Measurements from ENCODE around the gene HOXB2. TPM values are rescaled to one million over a fixed set of nuclear protein-coding genes. Genes with fewer than 3 reads are reported as not detected.

HOXB2 gene
- total and polyA plus RNA-seq, 2 donors (not counting 1 experiment from before 2014, with no cell fraction given) = 6.1 to 9.2 TPM

DNA sequence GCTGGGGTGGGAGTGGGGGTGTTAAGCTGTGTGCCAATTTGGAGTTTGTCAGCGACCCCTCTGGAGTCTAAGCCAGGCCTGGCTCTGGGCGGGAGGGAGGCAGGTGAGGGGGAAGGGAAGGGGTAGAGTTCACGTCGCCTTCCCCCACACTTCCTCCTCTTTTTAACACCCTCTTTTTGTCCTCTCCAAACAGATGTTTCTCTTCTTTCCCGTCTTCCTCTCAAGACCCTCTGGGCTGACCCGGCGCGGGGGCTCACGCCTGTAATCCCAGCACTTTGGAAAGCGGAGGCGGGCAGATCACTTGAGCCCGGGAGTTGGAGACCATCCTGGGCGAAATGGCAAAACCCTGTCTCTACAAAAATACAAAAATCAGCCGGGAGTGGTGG is 17.4 kb downstream of the HOXB2 start:
- DNase-seq (no peak), ATAC-seq (ENCODE audit: low read depth) (no peak)
- no peaks in the 10 kb centered on the region for H3K4me1 Mint-ChIP-seq
- no peak for TF ChIP-seq EZH2 (IDR thresholded peaks at IDR 0.05; ENCODE audit: borderline replicate concordance, insufficient read depth, low read depth, low read length, poor library complexity, severe bottlenecking)
- TF ChIP-seq, protein P1, sequence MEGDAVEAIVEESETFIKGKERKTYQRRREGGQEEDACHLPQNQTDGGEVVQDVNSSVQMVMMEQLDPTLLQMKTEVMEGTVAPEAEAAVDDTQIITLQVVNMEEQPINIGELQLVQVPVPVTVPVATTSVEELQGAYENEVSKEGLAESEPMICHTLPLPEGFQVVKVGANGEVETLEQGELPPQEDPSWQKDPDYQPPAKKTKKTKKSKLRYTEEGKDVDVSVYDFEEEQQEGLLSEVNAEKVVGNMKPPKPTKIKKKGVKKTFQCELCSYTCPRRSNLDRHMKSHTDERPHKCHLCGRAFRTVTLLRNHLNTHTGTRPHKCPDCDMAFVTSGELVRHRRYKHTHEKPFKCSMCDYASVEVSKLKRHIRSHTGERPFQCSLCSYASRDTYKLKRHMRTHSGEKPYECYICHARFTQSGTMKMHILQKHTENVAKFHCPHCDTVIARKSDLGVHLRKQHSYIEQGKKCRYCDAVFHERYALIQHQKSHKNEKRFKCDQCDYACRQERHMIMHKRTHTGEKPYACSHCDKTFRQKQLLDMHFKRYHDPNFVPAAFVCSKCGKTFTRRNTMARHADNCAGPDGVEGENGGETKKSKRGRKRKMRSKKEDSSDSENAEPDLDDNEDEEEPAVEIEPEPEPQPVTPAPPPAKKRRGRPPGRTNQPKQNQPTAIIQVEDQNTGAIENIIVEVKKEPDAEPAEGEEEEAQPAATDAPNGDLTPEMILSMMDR (IDR thresholded peaks at IDR 0.05) = no peak
- H3K27ac Mint-ChIP-seq = no peak overlapping the region
- Histone ChIP-seq H3K4me3 (ENCODE audit: control extremely low read depth in 1 of 5, extremely low read depth in 1 of 5, insufficient read depth in 1 of 5, low read depth in 2 of 5, low read length in 4 of 5) (no peak overlapping the region), H3K9me3 (ENCODE audit: control extremely low read depth in 1 of 3, control insufficient read depth in 2 of 3, insufficient read depth in 1 of 3, low read length in 2 of 3) (no peaks in the 10 kb centered on the region), H3K27me3 (replicated peaks in 1 of 4; ENCODE audit: control extremely low read depth in 1 of 4, control insufficient read depth in 3 of 4, insufficient read depth in 4 of 4, low read length in 3 of 4) (peaks cover 0 to 36% (median 25%) of the 10 kb centered on the region in 4 experiments), H2AFZ (ENCODE audit: insufficient read depth, low read depth, low read length, poor library complexity, severe bottlenecking) (no peak overlapping the region), H3K27ac (ENCODE audit: low read length in 2 of 2) (no peak overlapping the region), H3K4me2 (replicated peaks; ENCODE audit: low read depth, low read length, poor library complexity, severe bottlenecking) (peak overlapping the region; percentile 48), H3K36me3 (replicated peaks in 1 of 2; ENCODE audit: control extremely low read depth in 1 of 2, control insufficient read depth in 1 of 2, extremely low read depth in 1 of 2, insufficient read depth in 2 of 2, low read length in 1 of 2) (no peaks in the 10 kb centered on the region), H3K4me1 (ENCODE audit: control insufficient read depth in 2 of 2, insufficient read depth in 2 of 2, low read length in 2 of 2) (peaks cover 8 to 11% of the 10 kb centered on the region in 2 donors), H4K20me1 (ENCODE audit: control insufficient read depth, insufficient read depth, low read length, poor library complexity, severe bottlenecking) (no peaks in the 10 kb centered on the region), H3K79me2 (ENCODE audit: control insufficient read depth, insufficient read depth, low read length) (no peaks in the 10 kb centered on the region), H3K9ac (ENCODE audit: low read length) (no peak overlapping the region)
- intact Hi-C loops (cut with micrococcal nuclease) = no loop called here
- POLR2A ChIA-PET = no interaction called here
- 88% methylated on average over 7 of the region's 14 CpGs for WGBS (ENCODE audit: insufficient coverage)
- H3K27me3 Mint-ChIP-seq = peaks cover 45% of the 10 kb centered on the region
- H3K9me3 Mint-ChIP-seq (ENCODE audit: insufficient read depth) = no peaks in the 10 kb centered on the region
- CTCF ChIA-PET = no interaction called here
- no peak overlapping the region for H3K4me3 Mint-ChIP-seq

DNA sequence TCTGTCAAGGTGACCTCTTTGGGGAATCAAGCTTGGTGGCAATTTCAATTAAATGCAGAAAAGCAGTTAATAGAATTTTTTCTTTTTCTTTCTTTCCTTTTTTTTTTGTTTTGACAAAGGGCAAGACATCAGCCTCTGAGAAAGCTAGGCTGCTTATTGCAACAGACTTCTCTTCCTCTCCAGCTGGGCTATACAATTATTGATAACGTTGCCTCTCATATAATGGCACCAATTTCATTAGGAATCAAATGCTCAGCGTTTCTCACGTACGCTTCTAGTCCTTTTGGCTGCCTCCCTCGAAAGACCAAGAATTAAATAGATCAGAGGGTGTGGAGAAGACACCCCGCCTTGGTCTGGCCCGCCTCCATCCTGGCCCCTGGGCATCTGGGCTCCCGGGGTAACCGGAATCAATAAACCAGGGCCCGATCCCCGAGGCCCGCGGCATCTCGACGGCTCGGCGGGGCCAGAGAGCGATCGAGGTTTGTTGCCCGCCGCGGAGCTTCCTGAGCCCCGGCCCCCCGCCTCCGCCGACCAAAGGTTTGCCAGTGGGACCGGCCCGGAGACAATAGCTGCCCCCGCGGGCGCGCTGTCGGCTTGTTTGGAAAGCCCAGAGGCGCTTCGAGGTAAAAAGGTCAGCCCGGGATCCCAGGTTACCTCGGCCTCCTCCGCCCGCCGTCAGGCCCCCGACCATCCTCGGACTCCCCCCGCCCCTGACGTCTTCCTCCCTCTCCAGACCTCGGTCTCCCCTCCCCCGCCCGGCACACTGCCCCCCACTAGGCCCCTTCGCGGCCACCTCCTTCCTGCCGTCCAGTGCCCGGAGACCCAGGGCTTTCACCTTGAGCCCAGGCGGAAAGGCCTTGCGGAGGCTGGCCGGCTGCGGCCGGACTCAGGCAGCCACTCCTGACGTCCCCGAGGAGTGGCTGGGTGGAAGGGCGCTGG is 18.0 kb downstream of the HOXB2 start:
- ChIA-PET POLR2A (no interaction called here), CTCF (no interaction called here)
- H3K9me3 ChIP-seq (ENCODE audit: control extremely low read depth in 1 of 3, control insufficient read depth in 2 of 3, insufficient read depth in 1 of 3, low read length in 2 of 3) = no peaks in the 10 kb centered on the region
- H3K9me3 Mint-ChIP-seq (ENCODE audit: insufficient read depth) = no peaks in the 10 kb centered on the region
- 32% methylated on average over 45 of the region's 59 CpGs for WGBS (ENCODE audit: insufficient coverage)
- H4K20me1 ChIP-seq (ENCODE audit: control insufficient read depth, insufficient read depth, low read length, poor library complexity, severe bottlenecking) = no peaks in the 10 kb centered on the region
- H3K4me1 ChIP-seq (ENCODE audit: control insufficient read depth in 2 of 2, insufficient read depth in 2 of 2, low read length in 2 of 2) = peaks cover 8 to 11% of the 10 kb centered on the region in 2 donors
- no peak overlapping the region for H3K27ac ChIP-seq (ENCODE audit: low read length in 2 of 2)
- no peaks in the 10 kb centered on the region for H3K4me1 Mint-ChIP-seq
- H3K79me2 ChIP-seq (ENCODE audit: control insufficient read depth, insufficient read depth, low read length) = no peaks in the 10 kb centered on the region
- DNase-seq = no peak
- H3K27me3 Mint-ChIP-seq = peaks cover 51% of the 10 kb centered on the region
- no peak overlapping the region for H3K27ac Mint-ChIP-seq
- no peak overlapping the region for H3K4me3 Mint-ChIP-seq
- H3K36me3 ChIP-seq (replicated peaks in 1 of 2; ENCODE audit: control extremely low read depth in 1 of 2, control insufficient read depth in 1 of 2, extremely low read depth in 1 of 2, insufficient read depth in 2 of 2, low read length in 1 of 2) = no peaks in the 10 kb centered on the region
- H3K4me2 ChIP-seq (replicated peaks; ENCODE audit: low read depth, low read length, poor library complexity, severe bottlenecking) = peak overlapping the region; percentile 48
- no peak overlapping the region for H3K4me3 ChIP-seq (ENCODE audit: control extremely low read depth in 1 of 5, extremely low read depth in 1 of 5, insufficient read depth in 1 of 5, low read depth in 2 of 5, low read length in 4 of 5)
- H3K9ac ChIP-seq (ENCODE audit: low read length) = no peak overlapping the region
- no peak for ATAC-seq (ENCODE audit: low read depth)
- peaks cover 0 to 42% (median 25%) of the 10 kb centered on the region in 4 experiments for H3K27me3 ChIP-seq (replicated peaks in 1 of 4; ENCODE audit: control extremely low read depth in 1 of 4, control insufficient read depth in 3 of 4, insufficient read depth in 4 of 4, low read length in 3 of 4)
- TF ChIP-seq, protein P1 (IDR thresholded peaks at IDR 0.05) = no peak
- no peak for TF ChIP-seq EZH2 (IDR thresholded peaks at IDR 0.05; ENCODE audit: borderline replicate concordance, insufficient read depth, low read depth, low read length, poor library complexity, severe bottlenecking)
- intact Hi-C loops (cut with micrococcal nuclease) = no loop called here
- H2AFZ ChIP-seq (ENCODE audit: insufficient read depth, low read depth, low read length, poor library complexity, severe bottlenecking) = no peak overlapping the region
